Nucleus accumbens (tissue), 56 donors: ENCODE results near the gene FAM13A.
"Not testable (repeated sequence)": the region's sequence is repeated elsewhere in the genome, so short reads cannot be mapped to it uniquely, and the experiment has no call there.

ENCODE experiments used
- DNase-seq, 56 donors: peaks; one replicate each; lab custom pipeline; 2025; lab: John Stamatoyannopoulos, UW

Gene FAM13A

DNA sequence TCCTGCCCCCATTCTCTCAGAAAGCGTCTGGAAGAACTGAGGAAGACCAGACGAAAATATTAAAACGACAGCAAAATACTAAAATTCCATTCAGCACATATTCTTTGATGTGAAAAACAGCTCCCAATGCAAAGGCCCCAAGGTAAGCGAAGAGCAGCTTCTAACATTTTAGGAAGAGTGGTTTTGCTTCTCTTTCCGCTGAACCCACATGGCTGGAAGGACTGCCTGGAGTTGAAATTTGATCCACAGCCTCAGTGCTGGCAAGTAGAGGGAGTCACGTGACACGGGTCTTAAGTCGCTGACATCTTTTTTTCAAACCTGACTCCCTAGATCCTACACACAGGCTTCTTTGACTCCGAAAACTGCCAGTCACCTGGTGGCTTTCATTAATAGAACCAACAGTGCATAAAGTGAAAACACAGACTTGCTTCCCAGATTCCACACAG lies at the start of gene FAM13A:
Gene FAM13A, minus strand, starts transcription at position 233 of the 446 bp plus-strand sequence. Its CDS starts 221 bp downstream, at position 12.
- DNase-seq: peak in 47 of 56 donors; percentile 0 to 71 (median 32)

DNA sequence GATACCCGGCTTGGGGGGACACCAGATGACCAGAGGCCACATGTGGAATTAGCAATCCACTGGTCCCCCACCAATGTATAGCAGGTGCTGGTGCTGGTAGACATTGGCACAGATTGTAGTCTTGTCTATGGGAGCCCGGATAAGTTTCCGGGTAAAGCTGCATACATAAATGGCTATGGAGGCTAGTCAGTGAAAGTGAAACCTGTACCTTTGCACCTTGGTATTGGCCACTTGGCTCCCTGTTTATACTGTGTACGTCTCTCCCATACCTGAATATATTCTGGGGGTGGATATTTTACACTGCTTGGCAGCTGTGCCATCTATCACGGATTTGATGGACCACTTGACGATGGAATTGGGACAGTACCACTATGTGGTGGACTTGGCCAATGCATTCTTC lies 48.7 kb upstream of the FAM13A start:
- no peak for DNase-seq

GRCh38 chr4:89101256-89102161 lies 44.5 kb upstream of the FAM13A start:
- no peak for DNase-seq

GRCh38 chr4:89100853-89101252 lies 43.9 kb upstream of the FAM13A start:
- DNase-seq: no peak

DNA sequence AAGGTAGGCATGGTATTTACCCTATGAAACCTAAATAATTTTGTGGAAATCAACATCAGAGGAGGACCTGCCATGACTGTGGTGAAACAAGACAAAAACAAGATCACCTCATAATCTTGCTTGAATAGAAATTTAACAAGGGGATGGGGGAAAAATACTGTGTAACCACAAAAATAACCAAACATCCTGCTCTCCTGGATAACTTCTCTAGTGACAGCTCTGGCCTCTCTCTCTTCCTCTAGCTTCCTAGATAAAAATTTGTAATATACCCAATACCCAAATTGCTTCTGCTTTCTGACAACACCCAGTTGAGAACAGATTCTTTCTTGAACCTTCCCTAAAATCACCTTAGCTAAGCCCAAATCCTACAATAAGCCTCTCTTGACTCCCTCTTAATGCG lies 42.5 kb upstream of the FAM13A start:
- no peak for DNase-seq

DNA sequence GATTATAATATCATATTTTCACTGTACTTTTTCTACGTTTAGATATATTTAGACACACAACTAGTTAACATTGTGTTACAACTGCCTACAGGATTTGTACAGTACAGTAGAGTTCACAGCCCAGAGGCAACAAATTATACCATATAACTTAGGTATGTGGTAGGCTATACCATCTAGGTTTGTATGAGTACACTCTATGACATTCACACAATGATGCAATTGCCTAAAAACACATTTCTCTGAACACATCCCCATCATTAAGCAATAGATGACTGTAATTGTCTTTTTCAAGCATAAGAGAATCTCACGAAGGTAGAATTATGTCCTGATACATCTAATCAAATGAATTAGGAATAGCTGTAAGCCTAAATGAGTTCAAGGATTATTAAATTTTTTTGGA lies 42.0 kb upstream of the FAM13A start:
- no peak for DNase-seq

DNA sequence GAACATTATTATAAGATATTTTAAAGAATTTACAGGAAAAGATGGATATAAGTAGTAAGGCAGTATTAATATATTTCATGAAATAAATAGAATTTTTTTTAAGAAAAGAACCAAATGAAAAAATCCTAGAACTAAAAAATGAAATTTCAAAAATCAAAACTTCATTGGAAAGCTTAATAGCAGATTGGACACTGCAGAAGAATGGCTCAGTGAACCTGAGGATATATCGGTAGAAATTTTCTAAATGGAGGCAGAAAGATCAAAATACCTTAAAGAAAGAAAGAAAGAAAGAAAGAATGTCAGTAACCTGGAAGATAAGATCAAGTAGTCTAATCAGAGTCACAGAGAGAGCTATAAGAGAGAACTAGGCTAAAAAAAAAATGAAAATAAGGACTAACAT lies 21.3 kb upstream of the FAM13A start:
- DNase-seq: no peak

- DNase-seq: no peak
These were observed 20.8 kb upstream of the FAM13A start for GRCh38 chr4:89077761-89078160.

- DNase-seq: no peak
These were observed 15.9 kb upstream of the FAM13A start for GRCh38 chr4:89072921-89073320.

DNA sequence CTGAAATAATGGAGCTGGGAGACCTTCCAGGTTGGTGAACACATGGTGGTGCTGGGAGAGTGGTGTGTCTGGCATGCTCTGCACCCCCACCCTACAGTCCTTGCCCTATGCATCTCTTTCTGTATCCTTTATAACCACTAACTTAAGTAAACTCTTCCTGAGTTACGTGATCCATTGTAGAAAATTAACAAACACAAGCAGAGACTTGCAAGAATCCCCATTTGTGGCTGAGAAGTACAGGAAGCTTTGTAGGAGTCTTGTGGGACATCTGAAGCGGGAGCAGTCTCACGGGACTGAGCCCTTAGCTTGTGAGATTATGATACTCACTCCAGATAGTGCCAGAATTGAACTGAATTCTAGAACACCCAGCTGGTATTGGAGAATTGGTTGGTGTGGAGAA lies 14.3 kb upstream of the FAM13A start:
- DNase-seq: no peak

DNA sequence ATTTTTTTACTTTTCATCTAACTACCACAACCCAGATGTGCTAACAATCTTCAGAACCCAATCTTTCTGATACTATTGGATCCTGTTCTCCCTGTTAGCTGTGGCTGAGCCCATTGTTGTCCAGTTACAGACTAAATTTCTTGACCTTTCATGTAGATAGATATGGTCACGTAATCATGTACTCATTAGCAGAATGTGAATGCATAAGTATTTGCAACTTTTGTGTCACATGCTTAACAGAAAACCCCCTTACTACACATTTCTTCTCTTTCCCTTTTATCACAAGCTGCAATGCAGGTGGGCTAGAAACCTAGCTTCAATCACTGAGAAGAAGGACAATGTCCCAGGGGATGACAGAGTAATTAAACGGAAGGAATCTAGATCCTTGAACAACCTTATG lies 13.1 kb upstream of the FAM13A start:
- DNase-seq: no peak

DNA sequence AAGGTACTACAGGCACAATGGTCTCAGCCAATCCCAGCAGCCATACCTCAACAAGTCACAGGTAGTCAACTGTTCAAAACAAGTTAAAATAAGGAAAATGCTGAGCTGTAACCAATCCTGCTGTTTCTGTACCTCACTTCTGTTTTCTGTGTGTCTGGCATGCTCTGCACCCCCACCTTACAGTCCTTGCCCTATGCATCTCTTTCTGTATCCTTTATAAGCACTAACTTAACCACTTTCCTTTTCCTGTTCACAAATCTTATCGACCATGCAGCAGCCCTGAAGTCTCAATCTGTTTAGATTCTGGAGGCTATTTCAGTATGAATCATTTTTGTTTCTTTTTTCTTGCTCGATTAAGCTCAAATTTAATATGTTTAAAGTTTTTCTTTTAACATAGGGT lies 12.5 kb upstream of the FAM13A start:
- no peak for DNase-seq

GRCh38 chr4:89067417-89067816 lies 10.4 kb upstream of the FAM13A start:
- DNase-seq: no peak

GRCh38 chr4:89064848-89065247 lies 7.9 kb upstream of the FAM13A start:
- DNase-seq: no peak

DNA sequence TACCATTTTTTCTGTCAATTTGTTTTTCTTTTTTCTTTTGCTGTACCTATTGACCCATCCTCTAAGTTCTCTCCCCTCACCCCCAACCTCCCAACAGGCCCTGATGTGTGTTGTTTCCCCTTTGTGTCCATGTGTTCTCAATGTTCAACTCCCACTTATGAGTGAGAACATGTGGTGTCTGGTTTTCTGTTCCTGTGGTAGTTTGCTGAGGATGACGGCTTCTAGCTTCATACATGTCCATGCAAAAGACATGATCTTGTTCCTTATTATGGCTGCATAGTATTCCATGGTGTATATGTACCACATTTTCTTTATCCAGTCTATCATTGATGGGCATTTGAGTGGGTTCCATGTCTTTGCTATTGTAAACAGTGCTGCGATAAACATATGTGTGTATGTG lies 859 bp upstream of the FAM13A start:
- not testable (repeated sequence) for DNase-seq

GRCh38 chr4:89056292-89056952 lies 563 bp downstream of the FAM13A start:
- no peak for DNase-seq

GRCh38 chr4:89055157-89056080 lies 1.6 kb downstream of the FAM13A start:
- DNase-seq: no peak

DNA sequence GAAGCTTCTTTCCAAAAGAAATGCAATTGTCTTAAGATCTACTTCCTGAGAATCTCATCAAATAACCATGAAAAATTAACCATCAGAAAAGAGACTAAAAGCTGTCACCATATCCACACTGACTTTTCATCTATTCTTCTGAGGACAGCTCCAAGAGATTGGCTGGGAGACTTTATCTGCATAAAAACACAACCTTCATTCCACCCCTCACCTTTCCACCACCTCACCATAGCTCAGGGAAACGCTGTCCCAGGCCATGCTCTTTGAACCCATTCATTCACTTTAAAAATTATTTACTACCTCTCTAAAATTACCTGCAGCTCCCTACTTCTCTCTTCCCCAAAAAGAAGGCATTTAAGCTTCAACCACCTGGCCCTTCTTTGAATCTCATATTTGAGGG lies 2.4 kb downstream of the FAM13A start:
- no peak for DNase-seq

DNA sequence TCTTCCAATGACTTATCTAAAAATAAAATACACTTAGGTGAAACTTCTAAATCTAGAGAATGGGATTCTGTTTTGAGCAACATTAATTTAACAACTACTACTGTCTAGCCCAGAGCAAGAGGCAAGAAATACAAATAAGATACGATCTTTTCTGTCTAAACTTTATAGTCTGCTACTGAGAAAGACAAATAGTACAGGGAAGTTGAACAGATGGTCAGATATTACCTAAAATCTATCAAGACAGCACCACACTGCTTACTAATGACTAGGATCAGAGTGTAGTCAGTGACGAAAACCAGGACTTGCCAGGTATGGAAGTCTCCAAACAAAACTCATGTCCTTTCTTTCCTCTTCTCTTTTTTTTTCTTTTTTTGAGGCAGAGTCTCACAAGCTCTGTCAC lies 7.1 kb downstream of the FAM13A start:
- DNase-seq: no peak

DNA sequence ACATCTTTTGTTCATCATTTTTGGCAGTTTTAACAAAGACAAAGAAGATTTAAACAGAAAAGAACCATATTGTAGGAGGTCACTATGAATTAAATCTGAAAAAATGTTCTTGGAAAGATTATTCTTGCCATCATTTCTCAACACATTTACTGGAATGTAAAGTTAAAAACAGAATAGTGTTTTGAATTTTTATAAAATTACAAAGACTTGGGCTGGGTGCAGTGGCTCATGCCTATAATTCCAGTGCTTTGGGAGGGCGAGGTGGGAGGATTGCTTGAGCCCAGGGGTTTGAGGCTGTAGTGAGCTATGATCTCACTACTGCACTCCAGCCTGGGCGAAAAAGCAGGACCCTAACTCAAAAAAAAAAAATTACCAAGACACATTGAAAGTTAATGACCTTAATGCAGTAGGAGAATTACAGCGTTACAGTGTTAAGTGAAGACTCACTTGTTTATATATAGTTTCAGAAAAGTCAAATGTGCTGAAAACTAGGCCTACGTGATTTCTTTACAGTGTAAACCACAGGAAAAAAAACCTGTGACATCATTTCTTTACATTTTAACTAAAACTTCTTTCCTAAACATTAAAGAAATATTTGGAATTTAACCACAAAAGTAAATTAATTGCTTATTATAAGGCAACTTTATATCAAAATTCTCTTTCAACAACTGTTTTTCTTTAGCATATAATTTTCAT lies 7.9 kb downstream of the FAM13A start:
- DNase-seq: no peak
